Natural killer cell (primary cell): ENCODE results near the gene SIX5. TPM values are rescaled to one million over a fixed set of nuclear protein-coding genes. Genes with fewer than 3 reads are reported as not detected.

Experiments
- ATAC-seq, 3 donors: fragments of 150-1000 bp in 2 of 3; fragments of 200-7000 bp in 1 of 3; cut with Tn5 transposase; 1 replicate in 1 of 3; 2 replicates in 2 of 3; pipeline ENCODE4 v1.10.0; 2021; ENCODE audit warnings: mild to moderate bottlenecking in 2 of 3, moderate library complexity in 2 of 3
- DNase-seq, 2 donors: peaks; one replicate each; pipeline versions ENCODE4 v3.0.0 to v3.0.0-alpha.2; 2013 to 2021; ENCODE audit warnings: mixed read lengths in 1 of 2
- H3K27ac ChIP-seq: one replicate; pipeline ENCODE4 v1.5.1; 2013; ENCODE audit warnings: mild to moderate bottlenecking, low read length
- H3K27me3 ChIP-seq: one replicate; pipeline ENCODE4 v1.6.1; 2013; ENCODE audit warnings: low read length; ENCODE audit not compliant: control insufficient read depth, insufficient read depth
- H3K36me3 ChIP-seq: one replicate; pipeline ENCODE4 v1.6.1; 2013; ENCODE audit warnings: low read length; ENCODE audit not compliant: control insufficient read depth, insufficient read depth
- H3K4me1 ChIP-seq: one replicate; pipeline ENCODE4 v1.6.1; 2013; ENCODE audit warnings: low read length; ENCODE audit not compliant: control insufficient read depth, insufficient read depth
- H3K4me3 ChIP-seq: one replicate; pipeline ENCODE4 v1.5.1; 2013; ENCODE audit warnings: low read length
- H3K9me3 ChIP-seq: one replicate; pipeline ENCODE4 v1.6.1; 2013; ENCODE audit warnings: low read length; ENCODE audit not compliant: control insufficient read depth, insufficient read depth
- H3K27ac Mint-ChIP-seq, 2 donors: one replicate each; pipeline ENCODE4 v1.8.0; 2022; ENCODE audit warnings: mild to moderate bottlenecking in 2 of 2, mixed read lengths in 2 of 2, moderate library complexity in 1 of 2
- H3K27me3 Mint-ChIP-seq, 2 donors: one replicate each; pipeline ENCODE4 v1.8.0; 2022; ENCODE audit warnings: low read depth in 2 of 2, mixed read lengths in 2 of 2
- H3K36me3 Mint-ChIP-seq: one replicate; pipeline ENCODE4 v1.8.0; 2022; ENCODE audit warnings: mixed read lengths
- H3K4me1 Mint-ChIP-seq, 2 donors: one replicate each; pipeline ENCODE4 v1.8.0; 2022; ENCODE audit warnings: mixed read lengths in 2 of 2
- H3K4me3 Mint-ChIP-seq: one replicate; pipeline ENCODE4 v1.8.0; 2022; ENCODE audit warnings: mild to moderate bottlenecking, moderate library complexity, mixed read lengths
- H3K9me3 Mint-ChIP-seq, 2 donors: one replicate each; pipeline ENCODE4 v1.8.0; 2022; ENCODE audit warnings: mixed read lengths in 2 of 2
- CTCF ChIP-seq: fragments of 200-600 bp; IDR thresholded peaks from one replicate; pipeline ENCODE4 v1.8.0; 2022; ENCODE audit warnings: antibody characterized with exemption
- WGBS: methylation state at CpG from one replicate; pipeline ENCODE4 v1.1.7; 2013; ENCODE audit warnings: missing lambda C conversion rate; ENCODE audit not compliant: insufficient coverage; 5-methylcytosine and 5-hydroxymethylcytosine counted together
- intact Hi-C: fragments of 100-400 bp; cut with micrococcal nuclease; formaldehyde crosslinking; loops from one replicate; pipeline ENCODE4 v1.14.2; 2022
- total RNA-seq, 4 donors: library from RNA; stranded (reverse); fragments of 120-200 nt in 1 of 4; gene quantifications; one replicate each; pipeline versions ENCODE4 v1.2.3 to v1.2.4, GENCODE V29; 2013 to 2022

Gene SIX5
- total RNA-seq, 3 donors from 2014 or later (not counting 1 experiment from before 2014, with no cell fraction given): 2.1 to 3.3 (median 3.1) TPM

GRCh38 chr19:45771311-45771933 lies 2.4 kb upstream of the SIX5 start:
- Mint-ChIP-seq H3K27ac (peak overlapping the region in 1 of 2 donors; percentile 91), H3K9me3 (no peaks in the 10 kb centered on the region), H3K4me3 (peak overlapping the region; percentile 64), H3K4me1 (peaks cover 5 to 28% of the 10 kb centered on the region in 2 donors), H3K27me3 (no peaks in the 10 kb centered on the region), H3K36me3 (no peaks in the 10 kb centered on the region)
- DNase-seq (no peak), ATAC-seq (no peak)
- H3K27ac ChIP-seq: no peak overlapping the region
- H3K36me3 ChIP-seq: no peaks in the 10 kb centered on the region
- intact Hi-C loops: loop anchor here (2.0 to 10.0 kb wide), 3 partner anchors 93 to 243 kb away; partner anchors contain the start of genes FOXA3 and SYMPK
- H3K4me3 ChIP-seq: no peak overlapping the region
- H3K27me3 ChIP-seq: peaks cover 6% of the 10 kb centered on the region
- peaks cover 31% of the 10 kb centered on the region for H3K4me1 ChIP-seq
- no peak for TF ChIP-seq CTCF
- H3K9me3 ChIP-seq: no peaks in the 10 kb centered on the region
- 92% methylated on average over 46 of the region's 46 CpGs for WGBS

- no peaks in the 10 kb centered on the region for H3K36me3 ChIP-seq
- intact Hi-C loops: loop anchor here (1.0 to 10.0 kb wide), 6 partner anchors 9 to 244 kb away; partner anchors contain the start of genes FOXA3 and SYMPK
- peak overlapping the region; percentile 90 for H3K4me3 Mint-ChIP-seq
- peak overlapping the region; percentile 61 for H3K27ac ChIP-seq
- peaks cover 5 to 28% of the 10 kb centered on the region in 2 donors for H3K4me1 Mint-ChIP-seq
- no peaks in the 10 kb centered on the region for H3K27me3 Mint-ChIP-seq
- TF ChIP-seq CTCF: peak; percentile 99
- no peaks in the 10 kb centered on the region for H3K9me3 Mint-ChIP-seq
- no peaks in the 10 kb centered on the region for H3K36me3 Mint-ChIP-seq
- H3K27me3 ChIP-seq: peaks cover 10% of the 10 kb centered on the region
- H3K9me3 ChIP-seq: no peaks in the 10 kb centered on the region
- ATAC-seq (peak; percentile 73 to 89 (median 74)), DNase-seq (peak; percentile 91 to 95)
- H3K27ac Mint-ChIP-seq: peak overlapping the region; percentile 91 to 92
- peaks cover 31% of the 10 kb centered on the region for H3K4me1 ChIP-seq
- peak overlapping the region; percentile 45 for H3K4me3 ChIP-seq
- 2% methylated on average over 79 of the region's 79 CpGs for WGBS
These were observed 1.4 kb upstream of the SIX5 start for GRCh38 chr19:45770192-45771101.

GRCh38 chr19:45769821-45770191 lies 754 bp upstream of the SIX5 start:
- H3K4me3 Mint-ChIP-seq: peak overlapping the region; percentile 90
- no peak for TF ChIP-seq CTCF
- H3K27me3 Mint-ChIP-seq: peaks cover 0 to 3% of the 10 kb centered on the region in 2 donors
- Histone ChIP-seq H3K27ac (peak overlapping the region; percentile 61), H3K36me3 (no peaks in the 10 kb centered on the region), H3K9me3 (no peaks in the 10 kb centered on the region), H3K27me3 (peaks cover 11% of the 10 kb centered on the region), H3K4me1 (peaks cover 31% of the 10 kb centered on the region), H3K4me3 (peak overlapping the region; percentile 45)
- H3K9me3 Mint-ChIP-seq: no peaks in the 10 kb centered on the region
- peak; percentile 69 to 85 for DNase-seq
- peaks cover 5 to 28% of the 10 kb centered on the region in 2 donors for H3K4me1 Mint-ChIP-seq
- H3K36me3 Mint-ChIP-seq: no peaks in the 10 kb centered on the region
- under 1% methylated on average over 28 of the region's 28 CpGs for WGBS
- intact Hi-C loops: loop anchor here (1.0 to 10.0 kb wide), 6 partner anchors 9 to 245 kb away; partner anchors contain the start of genes FOXA3 and SYMPK
- peak; percentile 42 to 65 (median 44) for ATAC-seq
- peak overlapping the region; percentile 91 to 92 for H3K27ac Mint-ChIP-seq
